ENCODE data around the gene MAGOHB.
A peak's percentile ranks its signal among the peaks of the same experiment; 100 is the strongest.
"Not testable (repeated sequence)": the region's sequence is repeated elsewhere in the genome, so short reads cannot be mapped to it uniquely, and the experiment has no call there.

Gene MAGOHB

DNA sequence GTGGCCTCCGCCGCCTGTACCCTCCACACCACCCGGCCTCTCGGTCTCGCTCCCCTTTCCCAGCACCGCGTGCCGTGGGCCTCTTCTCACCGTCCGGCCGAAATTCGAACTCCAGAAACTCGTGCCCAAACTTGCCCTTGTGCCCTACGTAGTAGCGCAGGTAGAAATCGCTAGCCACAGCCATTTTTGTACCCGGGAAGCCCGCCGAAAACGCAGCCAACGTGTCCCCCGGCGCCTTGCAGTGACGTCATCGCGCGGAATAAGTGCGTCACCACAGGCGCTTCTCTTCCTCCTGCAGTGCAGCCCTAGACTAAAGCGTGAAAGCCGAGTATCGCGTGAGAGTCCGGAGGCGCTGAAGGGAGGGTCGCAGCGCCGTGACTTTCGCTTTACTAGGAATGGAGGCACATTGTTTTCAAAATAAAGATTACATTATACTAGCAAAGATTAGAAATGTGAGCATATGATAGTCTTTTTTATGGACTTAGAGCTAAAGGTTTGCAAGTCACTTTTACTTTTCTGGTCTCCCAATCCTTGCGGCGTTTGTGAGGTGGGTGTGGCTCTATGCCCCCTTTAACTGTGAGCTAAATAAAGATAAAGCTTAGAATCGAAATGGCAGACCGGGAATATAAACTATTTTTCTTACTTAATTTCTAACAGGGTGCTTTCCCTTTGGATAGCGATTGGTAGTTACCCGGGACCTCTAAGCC, at the start of gene MAGOHB:
MAGOHB (minus strand) TSS at position 261 of the 707 bp plus-strand sequence; CDS start at position 184, 77 bp downstream.
- peak; percentile 98 for DNase-seq

DNA sequence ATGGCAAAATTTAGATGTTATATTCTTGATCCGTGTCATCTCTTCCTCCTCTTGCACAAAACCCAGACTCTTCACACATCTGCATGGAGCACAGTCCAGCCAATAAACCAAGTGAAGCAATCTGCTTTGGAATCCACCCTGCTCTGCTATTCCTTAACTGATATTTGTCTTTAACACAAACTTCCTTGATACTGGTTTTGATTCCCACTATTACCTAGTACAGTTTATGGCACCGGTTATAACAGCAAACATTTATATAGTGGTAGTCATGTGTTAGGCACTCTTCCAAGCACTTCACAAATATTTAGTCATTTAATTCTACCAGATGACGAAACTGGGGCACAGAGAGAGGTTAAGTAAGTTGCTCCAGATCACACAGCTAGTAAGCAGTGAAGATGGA, 47.9 kb upstream of the MAGOHB start:
- DNase-seq, result no peak

DNA sequence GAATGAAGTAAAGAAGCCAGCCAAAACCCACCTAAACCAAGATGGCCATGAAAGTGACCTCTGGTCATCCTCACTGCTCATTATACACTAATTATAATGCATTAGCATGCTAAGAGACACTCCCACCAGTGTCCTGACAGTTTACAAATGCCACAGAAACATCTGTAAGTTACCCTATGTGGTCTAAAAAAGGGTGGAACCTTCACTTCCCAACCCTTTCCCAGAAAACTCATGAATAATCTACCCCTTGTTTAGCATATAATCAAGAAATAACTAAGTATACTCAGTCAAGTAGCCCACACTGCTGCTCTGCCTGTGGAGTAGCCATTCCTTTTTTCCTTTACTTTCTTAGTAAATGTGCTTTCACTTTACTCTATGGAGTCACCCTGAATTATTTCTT, 40.6 kb upstream of the MAGOHB start:
- DNase-seq, result no peak

DNA sequence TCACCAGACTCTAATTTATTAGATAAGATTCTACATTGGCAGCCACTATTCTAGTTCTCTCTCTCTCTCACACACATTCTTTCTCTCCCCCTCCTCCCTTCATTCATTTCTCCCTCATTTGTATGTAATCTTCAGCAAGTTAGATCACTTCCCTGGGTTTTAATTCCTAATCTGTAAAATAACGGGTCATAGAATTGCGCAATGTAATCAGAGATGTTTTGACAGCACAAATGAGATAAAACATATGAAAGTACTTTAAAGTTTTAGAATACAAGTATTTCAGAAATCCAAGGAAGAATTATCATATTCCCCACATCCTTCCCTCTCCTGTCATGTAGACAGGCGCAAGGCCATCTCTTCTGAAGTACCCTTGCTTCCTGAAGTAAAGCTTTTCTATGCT, 38.8 kb upstream of the MAGOHB start:
- peak; percentile 53 for DNase-seq

DNA sequence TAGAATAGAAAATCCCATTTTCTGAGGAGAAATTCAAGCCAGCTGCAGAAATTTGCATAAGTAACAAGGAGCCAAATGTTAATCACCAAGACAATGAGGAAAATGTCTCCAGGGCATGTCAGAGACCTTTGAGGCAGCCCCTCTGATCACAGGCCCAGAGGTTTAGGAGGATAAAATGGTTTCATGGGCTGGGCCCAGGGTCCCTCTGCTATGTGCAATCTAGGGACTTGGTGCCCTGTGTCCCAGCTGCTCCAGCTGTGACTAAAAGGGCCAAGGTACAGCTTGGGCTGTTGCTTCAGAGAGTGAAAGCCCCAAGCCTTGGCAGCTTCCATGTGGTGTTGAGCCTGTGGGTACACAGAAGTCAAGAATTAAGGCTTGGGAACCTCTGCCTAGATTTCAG, 33.2 kb upstream of the MAGOHB start:
- not testable (repeated sequence) for DNase-seq

DNA sequence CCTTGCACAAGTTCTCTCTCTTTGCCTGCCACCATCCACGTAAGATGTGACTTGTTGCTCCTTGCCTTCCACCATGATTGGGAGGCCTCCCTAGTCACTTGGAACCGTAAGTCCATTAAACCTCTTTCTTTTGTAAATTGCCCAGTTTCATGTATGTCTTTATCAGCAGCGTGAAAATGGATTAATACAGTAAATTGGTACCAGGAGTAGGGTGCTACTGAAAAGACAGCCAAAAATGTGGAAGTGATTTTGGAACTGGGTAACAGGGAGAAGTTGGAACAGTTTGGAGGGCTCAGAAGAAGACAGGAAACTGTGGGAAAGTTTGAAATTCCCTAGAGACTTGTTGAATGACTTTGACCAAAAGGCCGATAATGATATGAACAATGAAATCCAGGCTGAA, 32.5 kb upstream of the MAGOHB start:
- no peak for DNase-seq

DNA sequence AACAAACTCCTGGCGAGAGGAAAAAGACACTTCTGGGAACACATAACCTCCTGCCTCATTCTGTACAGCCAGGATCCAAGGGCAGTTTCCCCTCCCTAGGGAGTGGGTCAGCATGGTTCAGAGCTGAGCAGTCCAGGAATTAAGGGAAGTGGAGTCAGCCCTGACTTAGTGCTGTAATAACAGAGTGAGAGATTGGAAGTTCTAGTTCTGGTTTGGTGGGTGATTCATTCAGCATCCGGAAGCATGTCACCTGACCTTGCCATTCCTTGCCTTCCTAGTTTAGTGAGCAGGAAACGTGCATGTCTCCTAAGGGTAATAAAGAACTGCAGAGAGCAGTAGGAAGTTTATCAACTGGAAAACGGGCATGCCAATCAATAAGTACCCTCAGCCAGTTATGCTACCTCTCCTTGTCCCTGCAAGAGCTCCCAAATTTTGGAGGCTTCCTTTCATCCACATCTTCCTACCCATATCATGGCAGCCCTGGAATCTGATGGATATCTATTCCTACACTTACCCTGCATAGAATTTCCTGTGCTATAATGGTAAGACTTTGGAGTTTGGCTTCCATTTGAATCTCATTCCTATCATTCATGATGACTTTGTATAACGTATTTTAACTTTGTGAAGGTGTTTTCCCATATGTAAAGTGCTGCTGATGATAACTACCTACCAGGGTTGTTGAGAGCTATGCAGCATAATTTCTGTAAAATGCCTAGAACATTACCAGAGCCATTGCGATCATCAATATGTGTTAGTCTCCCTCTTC, 28.5 kb upstream of the MAGOHB start:
- DNase-seq, result no peak

DNA sequence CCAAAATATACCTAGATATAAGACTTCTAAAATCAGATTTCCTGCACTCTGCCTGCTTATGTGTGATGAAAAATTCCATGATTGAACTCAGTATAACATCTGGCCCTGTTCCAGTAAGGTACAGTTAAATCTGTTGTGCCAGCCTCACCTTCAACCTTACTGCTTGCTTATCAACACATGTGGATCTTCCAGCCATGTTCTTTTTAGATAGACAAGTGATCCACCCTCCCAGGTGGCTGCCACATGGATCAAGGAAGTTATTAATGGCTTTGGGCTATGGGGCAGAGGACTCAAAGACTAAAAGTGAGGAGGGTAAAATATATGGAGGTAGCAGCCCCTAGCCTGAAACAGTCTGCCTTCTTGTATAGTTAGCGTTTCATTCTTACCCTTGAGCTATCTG, 25.3 kb upstream of the MAGOHB start:
- no peak for DNase-seq

DNA sequence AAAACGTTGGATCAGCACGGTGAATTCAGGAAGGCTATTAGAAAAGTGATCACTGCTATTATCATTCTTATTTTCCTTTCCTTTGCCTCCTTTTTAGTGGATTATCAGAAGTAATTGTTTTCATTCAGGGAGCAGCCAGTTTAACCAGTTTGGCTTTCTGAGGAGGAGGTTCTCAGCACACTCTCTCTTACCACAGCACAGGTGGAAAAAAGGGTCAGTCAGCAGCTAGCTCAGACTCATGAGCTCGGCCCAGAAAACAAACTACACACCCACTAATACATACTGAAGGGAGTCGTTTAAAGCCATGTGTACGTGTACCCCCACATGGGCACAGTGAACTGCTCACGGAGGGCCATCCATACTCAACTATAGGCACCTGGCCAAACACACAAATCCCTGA, 23.2 kb upstream of the MAGOHB start:
- no peak for DNase-seq

DNA sequence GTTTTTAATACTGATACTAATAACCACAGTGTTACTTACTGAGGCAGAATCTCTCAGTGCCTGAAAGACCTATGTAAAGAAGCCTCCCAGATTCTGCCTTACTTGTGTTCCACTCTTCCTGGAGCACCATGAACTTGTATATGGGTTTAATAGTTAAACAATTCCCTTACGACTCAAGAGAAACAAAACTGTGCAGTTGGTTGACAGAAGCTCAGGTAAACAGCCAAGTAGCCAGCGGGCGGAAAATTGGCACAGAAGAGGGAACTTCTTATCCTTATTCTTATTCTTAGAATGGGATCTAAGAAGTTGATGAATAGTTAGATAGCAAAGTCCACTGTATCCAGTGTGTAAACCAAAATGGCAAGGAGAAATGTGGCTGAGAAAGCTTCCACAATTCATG, 22.7 kb upstream of the MAGOHB start:
- DNase-seq, result no peak

DNA sequence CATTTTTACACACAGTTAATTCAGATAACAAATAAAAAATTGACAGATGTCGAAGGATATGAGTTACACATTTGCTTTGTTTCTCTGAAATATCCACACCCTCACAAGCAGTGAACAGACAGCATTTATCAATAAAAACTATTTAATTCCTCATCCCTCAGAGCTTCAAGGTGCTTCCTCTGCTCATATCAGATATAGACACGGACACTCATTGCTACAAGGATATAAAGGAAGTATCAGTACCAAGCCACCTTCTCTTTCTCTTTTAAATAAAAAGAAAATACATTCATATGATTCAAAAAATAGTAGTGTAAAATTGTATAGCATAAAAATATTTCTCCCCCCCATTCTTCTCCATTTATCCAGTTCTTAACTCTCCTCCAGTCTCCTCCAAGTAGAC, 21.9 kb upstream of the MAGOHB start:
- DNase-seq, result no peak

DNA sequence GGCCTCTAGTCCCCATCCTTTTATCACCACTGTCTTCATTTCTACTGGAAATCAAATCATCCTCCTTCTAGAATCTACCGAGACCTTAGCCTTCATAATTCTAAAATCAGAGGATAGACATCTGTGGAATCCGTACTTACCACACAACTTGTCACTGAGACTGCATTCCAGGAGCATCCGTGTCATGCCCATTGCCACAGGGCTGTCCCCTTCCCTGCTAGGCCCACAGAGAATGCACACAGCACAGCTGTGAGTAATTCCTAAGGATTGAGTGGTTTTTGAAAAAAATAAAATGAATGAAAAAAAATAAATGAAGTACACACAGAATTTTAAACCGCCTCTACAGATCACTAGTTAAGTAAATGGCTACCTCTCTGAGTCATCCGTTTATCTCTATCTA, 21.0 kb upstream of the MAGOHB start:
- DNase-seq, result no peak

DNA sequence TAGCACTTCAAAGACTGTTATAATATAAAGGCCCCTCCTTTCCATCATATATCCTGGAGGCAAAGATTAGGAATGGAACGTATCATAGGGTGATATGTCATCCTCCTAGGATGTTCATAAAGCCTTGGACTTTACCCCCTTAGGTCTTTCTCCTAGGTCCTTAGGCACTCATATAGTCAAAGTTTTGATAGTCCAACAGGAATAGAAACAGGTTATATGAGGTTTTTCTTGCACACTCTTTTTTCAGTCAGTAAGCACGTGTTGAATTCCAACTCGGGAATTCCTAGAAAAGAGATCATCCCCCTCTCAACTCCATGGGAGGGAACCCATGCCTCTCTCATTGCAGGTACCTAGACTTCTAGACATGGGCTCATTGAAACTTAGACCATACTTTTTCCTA, 20.1 kb upstream of the MAGOHB start:
- no peak for DNase-seq

DNA sequence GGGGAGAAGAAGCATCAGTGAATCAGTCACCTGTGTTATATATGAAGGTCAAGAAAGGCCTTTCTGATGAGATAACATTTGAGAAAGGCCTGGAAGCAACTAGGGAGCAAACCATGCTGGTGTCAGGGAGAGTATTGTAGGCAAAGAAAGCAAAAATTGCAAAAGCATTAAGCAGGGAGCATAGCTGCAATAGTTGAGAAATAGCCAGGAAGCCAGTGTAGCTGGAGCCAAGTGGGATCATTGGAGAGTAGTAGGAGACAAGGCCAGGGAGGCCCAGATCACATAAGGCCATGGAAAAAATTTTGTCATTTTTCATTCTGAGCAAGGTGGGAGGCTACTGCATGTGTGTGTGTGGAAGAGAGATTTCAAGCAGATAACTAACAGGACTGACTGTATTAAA, 18.8 kb upstream of the MAGOHB start:
- no peak for DNase-seq

DNA sequence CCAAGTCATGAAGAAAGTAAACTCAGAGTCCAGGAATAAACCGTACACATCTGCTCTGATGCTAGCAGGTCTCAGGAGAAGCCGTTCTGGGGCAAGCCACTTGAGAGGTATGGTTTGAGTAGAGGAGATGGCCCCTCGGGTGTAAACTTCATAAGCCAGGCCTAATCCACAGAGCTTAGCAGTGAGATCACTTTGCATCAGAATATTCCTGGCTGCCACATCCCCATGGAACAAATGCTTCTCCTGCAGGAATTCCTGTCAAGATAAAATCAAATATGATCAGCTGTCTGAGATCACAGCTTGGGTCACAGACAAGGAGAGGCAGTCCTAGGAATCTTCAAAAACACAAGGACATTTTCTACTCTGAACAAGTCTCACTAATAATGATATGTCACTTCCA, 11.2 kb upstream of the MAGOHB start:
- DNase-seq, result no peak

DNA sequence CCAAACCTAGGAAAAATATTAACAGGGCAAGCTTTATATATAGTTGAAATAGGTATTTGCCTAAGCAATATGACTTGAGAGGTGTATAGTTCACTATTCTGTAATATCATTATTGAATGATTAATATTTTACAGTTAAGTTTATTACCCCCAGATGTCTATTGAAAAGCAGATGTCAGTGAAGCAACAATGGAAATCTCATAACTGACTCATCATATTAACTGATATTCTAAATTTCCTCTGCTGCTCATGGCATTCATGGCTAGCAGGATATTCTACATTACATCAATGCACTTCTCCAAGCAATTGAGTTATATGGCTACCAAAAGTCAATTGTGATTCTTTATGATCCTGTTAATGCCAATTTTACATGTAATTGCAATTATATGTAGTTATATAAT, 9.7 kb upstream of the MAGOHB start:
- DNase-seq, result no peak

DNA sequence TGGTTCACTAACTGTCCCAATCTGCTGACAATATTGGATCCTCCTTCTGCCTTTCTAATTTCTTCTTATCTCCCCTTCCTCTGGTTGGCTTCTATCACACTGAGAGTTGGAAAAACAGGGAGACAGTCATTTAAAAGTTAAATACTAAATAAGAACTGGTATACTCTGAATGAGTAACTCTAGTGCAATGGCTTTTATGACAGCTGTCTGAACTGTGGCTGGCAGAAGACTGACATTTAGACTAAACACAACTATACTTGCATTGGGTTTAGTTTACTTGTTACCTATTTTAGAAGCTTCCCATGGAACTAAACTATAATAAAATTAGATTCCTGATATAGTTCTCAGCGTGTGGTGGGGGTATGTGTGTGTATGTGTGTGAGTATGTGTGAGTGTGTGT, 7.9 kb upstream of the MAGOHB start:
- DNase-seq, result no peak

DNA sequence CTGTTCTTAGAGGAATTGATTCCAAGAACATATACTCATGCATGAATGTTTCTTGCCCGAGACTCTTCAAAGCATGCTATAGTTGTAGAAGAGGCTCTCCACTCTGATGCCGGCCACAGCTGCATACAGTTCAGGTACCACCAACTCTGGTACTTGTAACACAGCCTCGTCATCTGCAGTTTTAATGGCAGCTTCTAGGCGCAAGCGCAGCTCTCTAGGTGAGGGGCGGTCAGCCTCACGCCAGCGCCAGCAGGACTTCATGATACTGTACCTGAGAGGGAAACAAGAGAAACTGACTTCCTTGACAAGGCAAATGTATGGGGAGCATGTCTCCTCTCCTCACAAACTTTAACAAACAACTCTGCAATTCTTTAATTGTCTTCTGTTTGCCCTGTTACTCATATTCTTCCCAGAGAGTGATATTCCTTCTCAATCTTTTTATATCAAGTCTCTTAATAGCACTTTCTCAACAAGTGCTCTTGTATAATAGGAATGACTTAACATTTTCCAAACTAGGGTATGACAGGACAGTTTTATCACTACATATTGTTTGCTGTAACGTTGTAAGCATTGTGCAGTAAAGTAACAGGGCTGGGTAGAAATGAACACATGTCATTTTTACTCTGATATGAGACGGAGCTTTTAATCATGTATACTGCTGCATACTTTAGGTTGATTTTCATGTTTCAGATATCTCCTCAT, 6.8 kb upstream of the MAGOHB start:
- peak; percentile 28 for DNase-seq

DNA sequence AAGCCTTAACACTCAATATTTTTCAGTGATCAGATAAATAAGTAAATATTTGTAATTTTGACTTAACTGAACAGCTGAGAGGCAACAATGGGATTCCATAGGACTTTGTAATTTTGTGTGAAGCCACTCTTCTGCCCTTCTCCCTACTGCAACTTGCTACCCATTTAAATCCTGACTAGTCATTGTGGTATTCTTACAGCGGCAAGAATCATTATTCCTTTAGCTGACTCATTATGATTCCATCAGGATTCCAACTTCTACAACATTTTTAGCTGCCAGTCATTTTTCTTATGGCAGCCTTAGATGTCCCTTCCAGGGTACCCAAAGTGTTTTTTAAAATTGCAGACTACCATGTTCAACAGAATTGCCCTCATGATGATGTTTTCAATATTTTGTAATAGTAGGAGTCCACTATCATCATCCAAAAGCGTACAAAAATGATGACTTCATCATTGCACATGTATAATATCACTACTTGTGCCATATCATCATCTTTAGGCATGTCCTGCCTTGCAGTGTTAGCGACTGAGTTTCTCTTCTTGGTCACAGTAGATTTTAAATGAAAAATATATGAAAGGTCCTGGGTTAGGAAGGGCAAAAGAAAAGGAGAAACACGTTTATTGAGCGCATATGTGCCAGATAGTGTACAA, 5.1 kb upstream of the MAGOHB start:
- DNase-seq, result peak; percentile 74

DNA sequence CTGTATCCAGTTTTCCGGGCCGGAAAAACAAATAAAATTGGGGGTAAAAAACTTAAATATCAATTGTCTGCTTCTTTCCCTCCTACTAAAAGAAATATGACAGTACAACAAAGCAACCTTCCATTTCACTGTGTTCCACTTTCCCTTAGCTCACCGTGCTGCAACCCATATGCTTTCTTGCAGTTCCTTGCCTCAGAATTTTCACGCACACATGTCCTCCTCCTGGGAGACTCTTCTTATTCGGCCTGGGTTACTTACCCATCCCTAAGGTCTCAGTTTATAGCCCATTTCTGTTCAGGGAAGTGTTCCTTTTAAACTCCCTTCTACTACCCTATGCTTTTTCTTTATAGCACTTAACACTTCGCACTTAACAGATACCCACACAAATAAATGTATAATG, 4.5 kb upstream of the MAGOHB start:
- peak; percentile 68 for DNase-seq

DNA sequence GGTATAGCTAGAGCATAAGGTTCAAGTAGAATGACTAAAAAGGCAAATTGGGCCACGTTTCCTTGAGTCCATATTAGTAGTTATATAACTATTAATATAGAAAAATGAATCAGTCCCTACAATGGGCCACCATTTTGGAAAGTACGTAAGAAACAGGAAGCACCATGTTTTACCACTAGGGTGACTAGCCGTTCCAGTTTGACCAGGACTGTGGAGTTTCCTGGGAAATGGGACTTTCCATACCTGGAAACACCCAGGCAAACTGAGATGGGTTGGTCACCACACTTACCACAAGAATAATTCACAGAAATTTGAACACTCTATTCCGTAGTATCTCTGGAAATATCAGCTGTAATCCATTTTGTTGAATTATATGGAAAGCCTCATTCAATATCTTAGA, 2.1 kb upstream of the MAGOHB start:
- peak; percentile 36 for DNase-seq

DNA sequence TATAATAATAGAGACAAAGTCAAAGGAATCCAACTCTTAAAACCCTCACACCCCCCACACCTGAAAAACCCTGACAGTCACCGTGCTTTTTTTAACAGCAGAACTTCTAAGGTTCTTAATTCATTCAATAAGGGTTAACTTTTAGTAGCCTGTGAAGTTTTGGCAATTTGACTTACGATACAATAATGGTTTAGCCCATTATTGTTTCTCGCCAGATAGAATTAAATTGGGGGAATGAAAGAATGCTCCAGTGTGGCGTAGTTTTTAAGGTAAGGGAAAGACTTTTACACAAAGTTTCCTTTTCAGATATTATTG, 604 bp upstream of the MAGOHB start:
- DNase-seq, result no peak

DNA sequence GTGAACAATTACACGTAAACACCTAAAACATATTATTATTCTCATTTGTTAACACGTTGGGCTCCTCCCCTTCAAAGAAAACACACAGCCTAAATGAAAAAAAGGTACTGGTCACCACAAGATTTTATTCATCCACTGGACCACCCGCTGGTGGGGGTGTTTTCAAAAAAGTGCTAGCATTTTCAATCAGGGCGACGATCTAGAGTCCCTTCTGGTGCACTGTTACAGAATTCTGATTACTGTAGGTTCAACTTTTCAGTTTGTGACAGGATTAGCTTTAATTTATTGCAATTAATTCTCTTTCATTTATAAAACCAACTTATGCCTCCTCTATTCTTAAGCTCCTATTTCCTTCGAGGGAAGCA, 443 bp downstream of the MAGOHB start:
- DNase-seq, result no peak

DNA sequence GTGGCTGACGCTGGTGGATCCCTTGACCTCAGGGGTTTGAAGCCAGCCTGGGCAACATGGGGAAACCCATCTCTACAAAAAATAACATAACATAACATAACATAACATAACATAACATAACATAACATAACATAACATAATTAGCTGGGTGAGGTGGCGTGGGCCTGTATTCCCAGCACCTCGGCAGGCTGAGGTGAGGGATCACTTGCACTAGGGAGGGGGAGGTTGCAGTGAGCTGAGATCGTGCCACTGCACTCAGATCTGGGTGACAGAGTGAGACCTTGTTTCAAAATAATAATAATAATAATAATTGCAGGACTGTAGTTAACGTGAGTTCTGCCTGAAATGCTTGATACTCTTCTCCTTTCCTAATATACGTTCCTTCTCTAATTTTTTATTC, 1.3 kb downstream of the MAGOHB start:
- no peak for DNase-seq
